Measurements from ENCODE around the gene SH3TC2.

SH3TC2 gene

DNA sequence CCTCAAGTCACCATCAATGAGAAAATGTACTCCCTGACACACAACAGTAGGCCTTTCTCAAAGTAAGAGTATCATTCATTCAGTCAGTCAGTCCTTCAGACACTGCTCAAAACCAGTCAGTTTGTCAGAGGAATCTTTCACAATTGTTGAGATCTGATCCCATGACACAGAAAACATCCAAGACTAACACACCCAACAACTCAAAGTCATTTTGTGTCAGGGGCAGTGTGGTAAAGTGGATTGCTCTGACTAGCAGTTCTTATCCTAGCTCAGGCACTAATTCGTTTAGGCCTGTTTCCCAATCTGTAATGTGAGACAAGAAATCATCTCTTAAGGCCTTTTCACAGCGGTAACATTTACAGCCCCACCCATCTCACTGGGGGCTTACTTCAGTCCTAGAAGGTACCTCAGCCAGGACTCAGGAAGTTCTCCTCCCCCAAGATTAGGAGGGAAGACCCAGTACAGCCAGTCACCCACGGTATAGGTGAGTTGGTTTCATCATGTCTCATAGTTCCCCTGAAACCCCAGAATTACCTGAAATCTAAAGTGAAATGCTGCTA, 31.9 kb downstream of the SH3TC2 start:
- Histone ChIP-seq H3K36me3 (replicated peaks) (no peaks in the 10 kb centered on the region), H3K27me3 (ENCODE audit: low read depth) (no peaks in the 10 kb centered on the region; the same call in 1 of the 2 replicates), H3K4me1 (no peaks in the 10 kb centered on the region), H3K9me3 (no peaks in the 10 kb centered on the region), H3K4me3 (no peak overlapping the region)
- DNase-seq (ENCODE audit: low spot score in 2 of 2): no peak
- in situ Hi-C loops (cut with MboI; ENCODE audit: low sequenced_read_pairs): no loop called here

DNA sequence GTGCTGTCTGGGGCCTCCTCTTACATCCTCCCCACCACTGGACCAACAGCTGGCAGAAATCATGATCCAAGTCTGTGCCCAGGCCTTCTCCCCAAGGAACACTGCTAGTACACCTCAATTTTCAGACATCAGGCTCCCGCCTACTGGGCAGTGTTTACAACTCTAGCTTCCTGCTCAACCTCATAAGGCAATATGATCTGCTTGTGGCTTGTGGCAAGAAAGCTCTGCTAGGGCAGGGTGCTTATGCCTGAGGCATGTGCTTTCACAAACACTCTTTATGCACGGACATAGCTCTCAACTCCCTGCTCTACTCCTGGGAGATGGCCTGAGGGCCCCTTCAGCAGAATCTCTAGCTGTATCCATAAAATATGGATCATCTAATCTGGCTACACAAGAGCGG, 32.5 kb downstream of the SH3TC2 start:
- no peaks in the 10 kb centered on the region for H3K9me3 ChIP-seq
- H3K4me3 ChIP-seq: no peak overlapping the region
- H3K4me1 ChIP-seq: no peaks in the 10 kb centered on the region
- in situ Hi-C loops (cut with MboI; ENCODE audit: low sequenced_read_pairs): no loop called here
- H3K36me3 ChIP-seq (replicated peaks): no peaks in the 10 kb centered on the region
- no peak for DNase-seq (ENCODE audit: low spot score in 2 of 2)
- no peaks in the 10 kb centered on the region; the same call in 1 of the 2 replicates for H3K27me3 ChIP-seq (ENCODE audit: low read depth)

DNA sequence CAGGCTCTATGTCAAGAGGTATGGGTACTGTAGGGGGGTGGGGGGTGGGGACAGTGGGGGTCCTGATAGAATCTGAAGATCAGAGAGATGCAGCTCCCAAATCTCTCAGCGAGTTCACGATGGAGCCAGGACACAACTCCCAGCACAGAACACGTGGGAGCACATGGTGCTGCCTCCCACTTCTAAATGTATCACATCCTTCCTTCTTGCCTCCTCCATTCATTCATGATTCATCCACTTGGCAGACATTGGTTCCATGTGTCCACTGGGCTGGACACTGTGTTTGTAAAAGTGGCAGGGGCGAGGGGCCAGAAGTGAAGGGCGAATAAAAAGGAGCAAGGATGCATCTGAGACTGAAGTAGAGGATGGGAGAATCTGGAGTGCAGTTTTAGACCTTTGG, 33.9 kb downstream of the SH3TC2 start:
- DNase-seq (ENCODE audit: low spot score in 2 of 2): no peak
- Histone ChIP-seq H3K36me3 (replicated peaks) (no peaks in the 10 kb centered on the region), H3K27me3 (ENCODE audit: low read depth) (no peaks in the 10 kb centered on the region; the same call in 1 of the 2 replicates), H3K4me1 (no peaks in the 10 kb centered on the region), H3K4me3 (no peak overlapping the region), H3K9me3 (no peaks in the 10 kb centered on the region)
- in situ Hi-C loops (cut with MboI; ENCODE audit: low sequenced_read_pairs): no loop called here

DNA sequence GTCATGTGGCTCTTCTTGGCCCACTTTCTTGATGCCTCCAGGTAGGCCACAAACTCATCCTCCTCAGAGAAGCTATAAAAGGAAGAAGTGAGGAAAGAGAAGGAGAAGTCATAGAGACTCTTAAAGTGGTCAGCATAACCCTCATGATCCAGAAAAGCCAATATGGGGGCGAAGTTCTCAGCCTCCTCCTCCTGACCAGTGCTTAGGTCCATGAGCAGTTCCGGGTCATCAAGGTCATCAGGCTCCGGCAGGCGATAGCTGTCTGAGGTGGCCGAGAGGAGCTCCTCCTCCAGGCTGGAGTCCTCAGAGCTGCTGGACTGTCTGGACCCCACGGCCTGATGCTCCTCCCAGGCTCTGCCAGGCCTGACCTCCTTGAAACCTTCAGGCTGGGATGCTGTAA, 34.7 kb downstream of the SH3TC2 start:
- in situ Hi-C loops (cut with MboI; ENCODE audit: low sequenced_read_pairs): no loop called here
- H3K27me3 ChIP-seq (ENCODE audit: low read depth): no peaks in the 10 kb centered on the region; the same call in 1 of the 2 replicates
- no peaks in the 10 kb centered on the region for H3K4me1 ChIP-seq
- no peaks in the 10 kb centered on the region for H3K36me3 ChIP-seq (replicated peaks)
- DNase-seq (ENCODE audit: low spot score in 2 of 2): no peak
- no peak overlapping the region for H3K4me3 ChIP-seq
- H3K9me3 ChIP-seq: no peaks in the 10 kb centered on the region

DNA sequence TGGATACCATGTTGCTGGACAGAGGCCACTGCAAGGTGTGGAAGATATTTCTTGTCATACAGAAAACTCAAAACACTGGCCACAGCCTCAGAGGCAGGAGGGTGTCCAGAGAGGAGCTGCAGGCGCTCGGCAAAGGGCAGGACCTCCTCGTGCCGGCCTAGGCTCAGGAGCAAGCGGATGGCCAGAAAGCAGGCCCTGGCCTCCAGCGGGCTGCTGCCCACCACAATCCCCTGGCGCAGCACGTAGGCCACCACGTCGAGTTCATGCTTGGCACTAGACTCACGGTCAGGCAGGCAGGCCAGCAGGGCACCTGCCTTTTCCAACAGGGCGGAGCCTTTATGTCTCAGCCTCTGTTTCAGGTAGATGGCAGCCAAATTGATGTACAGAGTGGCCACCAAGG, 35.2 kb downstream of the SH3TC2 start:
- H3K4me3 ChIP-seq: no peak overlapping the region
- no peaks in the 10 kb centered on the region for H3K36me3 ChIP-seq (replicated peaks)
- H3K4me1 ChIP-seq: no peaks in the 10 kb centered on the region
- H3K27me3 ChIP-seq (ENCODE audit: low read depth): no peaks in the 10 kb centered on the region; the same call in 1 of the 2 replicates
- H3K9me3 ChIP-seq: no peaks in the 10 kb centered on the region
- no peak for DNase-seq (ENCODE audit: low spot score in 2 of 2)
- in situ Hi-C loops (cut with MboI; ENCODE audit: low sequenced_read_pairs): no loop called here

DNA sequence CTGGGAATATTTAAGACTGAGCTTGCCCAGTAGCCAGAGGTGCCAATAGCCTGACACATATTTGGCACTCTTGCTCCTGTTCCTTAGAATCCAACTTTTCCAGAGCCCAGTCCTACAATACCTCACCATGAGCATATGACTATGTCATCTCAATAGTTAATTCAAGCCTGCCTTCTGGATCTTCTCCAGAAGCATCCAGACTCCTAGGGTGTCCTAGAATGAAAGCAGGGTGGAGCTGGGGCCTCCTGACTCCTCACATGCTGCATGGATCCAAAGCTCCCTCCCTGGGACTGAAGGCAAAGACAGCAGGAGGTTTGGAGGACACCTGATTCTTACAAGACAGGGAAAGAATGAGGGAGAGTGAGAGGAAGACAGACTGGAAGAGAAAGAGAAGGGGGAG, 37.9 kb downstream of the SH3TC2 start:
- in situ Hi-C loops (cut with MboI; ENCODE audit: low sequenced_read_pairs): no loop called here
- DNase-seq (ENCODE audit: low spot score in 2 of 2): no peak
- Histone ChIP-seq H3K27me3 (ENCODE audit: low read depth) (no peaks in the 10 kb centered on the region; the same call in 1 of the 2 replicates), H3K4me1 (no peaks in the 10 kb centered on the region), H3K4me3 (no peak overlapping the region), H3K9me3 (no peaks in the 10 kb centered on the region), H3K36me3 (replicated peaks) (no peaks in the 10 kb centered on the region)

DNA sequence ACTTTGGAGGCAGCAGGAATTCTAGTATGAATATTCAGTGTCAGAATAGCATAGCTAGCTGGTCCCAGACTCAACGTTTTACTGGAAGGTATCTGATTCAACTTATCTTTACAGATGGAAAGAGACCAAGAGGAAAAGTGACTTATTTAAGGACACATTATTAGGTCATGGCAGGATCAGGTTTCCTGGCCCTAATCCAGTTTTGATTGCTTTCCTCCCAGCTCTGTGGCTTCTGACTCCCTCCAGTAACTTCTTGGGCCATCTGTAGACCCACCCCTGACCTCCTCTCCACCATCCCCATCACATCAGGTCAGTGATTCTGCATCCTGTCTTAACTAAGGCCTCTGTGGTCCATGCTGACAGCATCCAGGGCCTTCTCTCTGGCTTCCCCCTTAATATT, 38.4 kb downstream of the SH3TC2 start:
- H3K36me3 ChIP-seq (replicated peaks): no peaks in the 10 kb centered on the region
- in situ Hi-C loops (cut with MboI; ENCODE audit: low sequenced_read_pairs): no loop called here
- DNase-seq (ENCODE audit: low spot score in 2 of 2): no peak

DNA sequence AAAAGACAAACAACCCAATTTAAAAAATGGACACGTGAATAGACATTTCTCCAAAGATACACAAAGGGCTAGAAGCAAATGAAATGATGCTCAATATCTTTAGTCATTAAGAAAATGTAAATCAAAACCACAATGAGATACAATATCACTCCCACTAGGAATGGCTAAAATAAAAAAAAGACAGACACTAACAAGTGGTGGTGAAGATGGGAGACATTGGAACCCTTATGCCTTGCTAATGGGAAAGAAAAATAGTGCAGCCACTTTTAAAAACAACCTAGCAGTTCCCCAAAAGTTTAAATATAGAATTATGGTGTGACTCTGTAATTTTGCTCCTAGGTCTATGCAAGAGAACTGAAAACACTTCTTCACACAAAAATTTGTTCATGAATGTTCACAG, 40.7 kb downstream of the SH3TC2 start:
- Histone ChIP-seq H3K9me3 (no peaks in the 10 kb centered on the region), H3K36me3 (replicated peaks) (no peaks in the 10 kb centered on the region), H3K4me1 (no peaks in the 10 kb centered on the region), H3K4me3 (no peak overlapping the region), H3K27me3 (ENCODE audit: low read depth) (no peaks in the 10 kb centered on the region; the same call in 1 of the 2 replicates)
- no peak for DNase-seq (ENCODE audit: low spot score in 2 of 2)
- in situ Hi-C loops (cut with MboI; ENCODE audit: low sequenced_read_pairs): no loop called here

More for the DNA sequence above, 38.4 kb downstream of the SH3TC2 start:
- Histone ChIP-seq H3K4me1 (no peaks in the 10 kb centered on the region), H3K4me3 (no peak overlapping the region), H3K27me3 (ENCODE audit: low read depth) (no peaks in the 10 kb centered on the region; the same call in 1 of the 2 replicates), H3K9me3 (no peaks in the 10 kb centered on the region)

DNA sequence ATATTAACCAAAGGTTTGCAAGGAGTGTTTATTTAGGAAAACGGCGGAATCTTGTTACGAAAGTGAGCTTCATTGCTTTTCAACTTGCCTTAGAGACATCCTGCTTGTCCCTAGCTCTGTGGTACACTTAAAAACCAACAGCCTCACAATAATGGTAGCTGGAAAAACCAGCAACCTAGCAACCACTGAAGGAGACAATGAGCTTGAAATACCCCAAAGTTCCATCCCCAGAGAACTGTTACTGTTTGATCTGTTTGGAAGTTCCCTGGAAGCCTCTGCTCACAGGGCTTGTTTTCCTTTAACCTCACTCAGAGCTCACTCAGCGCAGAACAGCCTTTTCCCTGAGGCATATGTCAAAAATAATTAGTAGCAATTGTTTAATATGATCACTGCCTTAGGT, 43.2 kb downstream of the SH3TC2 start:
- no peaks in the 10 kb centered on the region for H3K9me3 ChIP-seq
- no peak for DNase-seq (ENCODE audit: low spot score in 2 of 2)
- no peaks in the 10 kb centered on the region for H3K4me1 ChIP-seq
- H3K36me3 ChIP-seq (replicated peaks): no peaks in the 10 kb centered on the region
- no peaks in the 10 kb centered on the region for H3K27me3 ChIP-seq (ENCODE audit: low read depth)
- H3K4me3 ChIP-seq: no peak overlapping the region
- in situ Hi-C loops (cut with MboI; ENCODE audit: low sequenced_read_pairs): no loop called here

DNA sequence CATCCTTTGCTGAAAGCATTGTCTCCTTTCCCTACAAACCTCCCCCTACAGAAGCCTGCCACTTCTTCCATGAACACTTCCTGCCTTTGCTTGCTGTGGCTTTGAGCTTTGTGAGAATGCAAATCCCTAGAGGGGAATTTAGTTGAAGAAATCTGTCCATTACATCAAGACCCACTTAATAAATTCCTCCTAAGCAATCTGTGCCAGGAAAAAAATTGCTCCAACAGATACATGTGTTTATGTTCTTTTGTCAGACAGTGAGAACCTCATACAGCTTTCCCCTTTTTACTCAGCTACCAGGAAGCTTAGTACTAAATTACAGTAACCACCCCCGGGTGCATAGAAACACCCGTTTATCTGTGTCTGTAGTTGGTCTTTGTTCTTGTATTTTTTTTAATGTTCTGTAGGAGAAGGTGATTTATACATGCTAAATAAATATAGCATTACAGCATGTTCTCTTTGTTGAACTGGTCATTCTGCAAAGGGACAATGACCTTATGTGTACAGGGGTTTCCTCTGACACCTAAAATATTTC, 43.9 kb downstream of the SH3TC2 start:
- Histone ChIP-seq H3K4me3 (no peak overlapping the region), H3K9me3 (no peaks in the 10 kb centered on the region), H3K4me1 (no peaks in the 10 kb centered on the region), H3K36me3 (replicated peaks) (no peaks in the 10 kb centered on the region), H3K27me3 (ENCODE audit: low read depth) (no peaks in the 10 kb centered on the region)
- no peak for DNase-seq (ENCODE audit: low spot score in 2 of 2)
- in situ Hi-C loops (cut with MboI; ENCODE audit: low sequenced_read_pairs): no loop called here

DNA sequence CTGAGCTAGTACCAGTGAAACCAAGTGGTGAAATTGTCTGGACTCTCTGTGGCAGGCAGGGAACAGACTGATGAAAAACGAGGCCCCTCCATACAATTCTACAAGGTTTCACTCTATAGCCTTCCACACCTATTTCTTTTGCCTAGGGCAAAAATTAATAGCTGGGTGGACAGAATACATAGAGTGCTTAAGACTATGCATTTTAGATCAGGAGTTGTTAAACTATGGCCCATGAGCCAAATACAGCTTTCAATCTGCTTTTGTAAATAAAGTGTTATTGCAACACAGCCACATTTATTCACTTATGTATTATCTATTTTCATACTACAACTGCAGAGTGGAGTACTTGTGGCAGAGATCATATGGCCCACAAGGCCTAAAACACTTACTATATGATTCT, 45.2 kb downstream of the SH3TC2 start:
- Histone ChIP-seq H3K27me3 (ENCODE audit: low read depth) (no peaks in the 10 kb centered on the region), H3K4me3 (no peak overlapping the region), H3K9me3 (no peaks in the 10 kb centered on the region), H3K36me3 (replicated peaks) (no peaks in the 10 kb centered on the region), H3K4me1 (no peaks in the 10 kb centered on the region)
- DNase-seq (ENCODE audit: low spot score in 2 of 2): no peak
- in situ Hi-C loops (cut with MboI; ENCODE audit: low sequenced_read_pairs): no loop called here

DNA sequence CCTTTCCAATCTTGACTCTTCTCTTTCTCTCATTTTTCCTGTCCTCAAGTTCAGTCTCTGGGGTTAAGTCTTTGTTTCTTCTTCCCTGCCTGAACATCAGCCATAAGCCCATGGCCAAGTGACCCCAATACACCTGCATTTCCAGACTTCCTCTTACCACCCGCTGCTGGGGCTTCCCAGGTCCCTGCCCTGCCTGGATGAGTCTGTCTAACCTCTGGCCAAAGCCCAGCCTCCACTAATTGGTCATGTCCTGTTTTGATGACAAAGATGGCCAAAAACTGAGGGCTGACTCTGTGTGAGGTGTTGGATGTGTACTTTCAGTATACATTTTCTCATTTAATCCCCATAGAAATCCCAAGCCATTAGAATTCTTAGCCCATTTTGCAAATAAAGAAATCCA, 47.3 kb downstream of the SH3TC2 start:
- DNase-seq (ENCODE audit: low spot score in 2 of 2): no peak
- in situ Hi-C loops (cut with MboI; ENCODE audit: low sequenced_read_pairs): no loop called here
- Histone ChIP-seq H3K4me1 (no peaks in the 10 kb centered on the region), H3K9me3 (no peaks in the 10 kb centered on the region), H3K36me3 (replicated peaks) (no peaks in the 10 kb centered on the region), H3K4me3 (no peak overlapping the region), H3K27me3 (ENCODE audit: low read depth) (no peaks in the 10 kb centered on the region)

DNA sequence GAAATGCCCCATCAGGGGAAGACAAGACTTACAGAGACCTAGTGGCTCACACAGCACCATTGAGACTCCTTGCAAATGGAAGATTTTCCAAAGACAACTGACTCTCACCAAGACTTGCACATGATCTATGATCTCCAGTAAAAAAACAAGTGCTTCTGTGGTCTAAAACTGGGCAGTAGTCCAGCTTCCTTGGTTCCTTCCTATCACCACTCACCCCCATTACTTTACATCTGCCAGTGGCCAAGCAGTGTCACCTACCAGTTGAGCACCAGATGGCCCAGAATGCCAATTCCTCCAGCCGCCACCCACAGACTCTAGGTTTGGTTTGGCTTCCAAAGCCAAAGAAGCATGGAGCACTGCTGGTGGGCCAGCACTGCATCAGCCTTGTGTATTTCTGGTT, 47.7 kb downstream of the SH3TC2 start:
- no peaks in the 10 kb centered on the region for H3K27me3 ChIP-seq (ENCODE audit: low read depth)
- H3K36me3 ChIP-seq (replicated peaks): no peaks in the 10 kb centered on the region
- no peaks in the 10 kb centered on the region for H3K9me3 ChIP-seq
- in situ Hi-C loops (cut with MboI; ENCODE audit: low sequenced_read_pairs): no loop called here
- no peak overlapping the region for H3K4me3 ChIP-seq
- DNase-seq (ENCODE audit: low spot score in 2 of 2): no peak
- H3K4me1 ChIP-seq: no peaks in the 10 kb centered on the region

DNA sequence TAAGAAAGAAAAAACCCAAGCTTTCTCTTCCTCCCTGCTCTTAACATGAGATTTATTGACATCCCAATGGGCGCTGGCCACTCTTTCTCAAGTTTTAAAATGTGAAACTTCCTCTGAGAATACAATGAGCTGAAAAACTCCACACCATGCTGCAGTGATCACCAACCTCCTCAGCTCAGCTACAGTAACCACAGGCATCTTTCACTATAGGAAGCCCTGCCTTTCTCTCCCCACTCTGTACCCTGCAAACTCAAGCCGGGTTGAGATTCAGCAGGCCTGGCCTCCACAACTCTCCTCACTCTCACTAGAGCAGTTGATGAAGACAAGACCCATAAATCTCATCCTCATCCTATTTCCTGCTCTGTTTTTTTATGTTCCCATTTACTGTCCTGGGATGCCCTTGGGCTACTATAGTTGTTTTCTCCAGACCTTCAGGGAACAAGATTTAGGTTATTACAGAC, 48.3 kb downstream of the SH3TC2 start:
- no peak for DNase-seq (ENCODE audit: low spot score in 2 of 2)
- H3K4me3 ChIP-seq: no peak overlapping the region
- H3K27me3 ChIP-seq (ENCODE audit: low read depth): no peaks in the 10 kb centered on the region
- no peaks in the 10 kb centered on the region for H3K36me3 ChIP-seq (replicated peaks)
- H3K9me3 ChIP-seq: no peaks in the 10 kb centered on the region
- in situ Hi-C loops (cut with MboI; ENCODE audit: low sequenced_read_pairs): no loop called here
- H3K4me1 ChIP-seq: no peaks in the 10 kb centered on the region

DNA sequence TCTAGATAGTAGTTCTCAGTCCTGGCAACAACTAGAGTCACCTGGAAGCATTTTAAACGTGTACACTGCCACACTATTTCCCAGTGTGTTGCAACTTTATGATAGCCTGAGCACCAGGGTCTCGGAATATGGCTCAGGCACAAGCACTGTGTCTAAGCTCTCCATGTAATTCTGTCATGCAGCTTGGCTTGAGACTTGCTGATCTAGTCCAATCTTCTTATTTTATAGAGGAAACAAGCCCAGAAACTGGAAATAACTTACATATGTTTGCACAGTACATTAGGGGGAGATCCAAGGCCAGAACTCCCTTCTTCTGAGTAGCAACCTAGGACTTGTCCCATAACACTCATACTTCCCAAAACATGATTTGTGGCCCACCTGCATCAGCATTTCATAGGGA, 49.1 kb downstream of the SH3TC2 start:
- no peaks in the 10 kb centered on the region for H3K4me1 ChIP-seq
- no peaks in the 10 kb centered on the region for H3K9me3 ChIP-seq
- no peaks in the 10 kb centered on the region for H3K27me3 ChIP-seq (ENCODE audit: low read depth)
- in situ Hi-C loops (cut with MboI; ENCODE audit: low sequenced_read_pairs): no loop called here
- no peaks in the 10 kb centered on the region for H3K36me3 ChIP-seq (replicated peaks)
- no peak for DNase-seq (ENCODE audit: low spot score in 2 of 2)
- no peak overlapping the region for H3K4me3 ChIP-seq
